ENCODE data around the gene LYPD6B.

Gene LYPD6B

DNA sequence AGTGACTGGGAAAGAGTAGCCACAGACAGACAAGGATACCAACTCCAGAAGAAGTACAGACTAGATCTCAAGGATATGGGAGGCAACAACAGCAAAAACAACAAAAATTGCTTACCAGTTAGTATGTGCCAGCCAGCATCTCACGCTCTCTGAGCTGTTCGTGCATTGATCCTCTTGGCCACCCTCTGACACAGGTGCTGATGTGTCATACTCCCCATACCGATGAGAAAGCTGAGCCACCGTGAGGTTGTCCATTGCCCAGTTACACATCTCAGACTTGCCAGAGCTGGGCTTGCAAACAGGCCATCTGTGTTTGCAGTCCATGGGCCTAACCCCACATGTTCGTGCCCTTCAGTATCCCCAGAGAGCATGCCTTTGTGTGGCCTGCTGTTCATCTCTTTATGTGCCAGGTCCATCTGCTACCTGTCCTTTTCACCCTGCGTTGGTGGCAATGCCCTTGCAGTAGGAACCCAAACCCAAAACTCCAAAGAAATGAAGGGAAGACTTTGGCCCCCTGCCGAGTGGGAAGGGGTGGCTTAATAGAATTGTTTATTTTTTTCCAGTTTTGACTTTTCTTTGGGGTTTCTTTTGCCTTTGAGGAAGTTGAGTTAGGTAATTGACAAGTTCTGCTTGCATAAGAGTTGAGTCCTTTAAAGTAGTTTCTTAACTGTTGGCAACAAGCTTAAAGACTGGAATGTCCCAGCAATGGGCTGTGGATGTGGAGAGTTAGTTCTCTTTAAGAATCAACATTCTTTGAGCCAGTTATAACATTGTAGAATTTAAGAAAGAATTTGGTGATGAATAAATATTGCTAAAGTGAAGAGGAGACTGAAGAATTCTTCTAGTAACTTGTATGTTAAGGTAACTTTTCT is 46.7 kb downstream of the LYPD6B start:
- TF ChIP-seq, protein P1, sequence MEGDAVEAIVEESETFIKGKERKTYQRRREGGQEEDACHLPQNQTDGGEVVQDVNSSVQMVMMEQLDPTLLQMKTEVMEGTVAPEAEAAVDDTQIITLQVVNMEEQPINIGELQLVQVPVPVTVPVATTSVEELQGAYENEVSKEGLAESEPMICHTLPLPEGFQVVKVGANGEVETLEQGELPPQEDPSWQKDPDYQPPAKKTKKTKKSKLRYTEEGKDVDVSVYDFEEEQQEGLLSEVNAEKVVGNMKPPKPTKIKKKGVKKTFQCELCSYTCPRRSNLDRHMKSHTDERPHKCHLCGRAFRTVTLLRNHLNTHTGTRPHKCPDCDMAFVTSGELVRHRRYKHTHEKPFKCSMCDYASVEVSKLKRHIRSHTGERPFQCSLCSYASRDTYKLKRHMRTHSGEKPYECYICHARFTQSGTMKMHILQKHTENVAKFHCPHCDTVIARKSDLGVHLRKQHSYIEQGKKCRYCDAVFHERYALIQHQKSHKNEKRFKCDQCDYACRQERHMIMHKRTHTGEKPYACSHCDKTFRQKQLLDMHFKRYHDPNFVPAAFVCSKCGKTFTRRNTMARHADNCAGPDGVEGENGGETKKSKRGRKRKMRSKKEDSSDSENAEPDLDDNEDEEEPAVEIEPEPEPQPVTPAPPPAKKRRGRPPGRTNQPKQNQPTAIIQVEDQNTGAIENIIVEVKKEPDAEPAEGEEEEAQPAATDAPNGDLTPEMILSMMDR (conservative IDR thresholded peaks at IDR 0.05) = no peak
- H3K27ac ChIP-seq = no peak overlapping the region

DNA sequence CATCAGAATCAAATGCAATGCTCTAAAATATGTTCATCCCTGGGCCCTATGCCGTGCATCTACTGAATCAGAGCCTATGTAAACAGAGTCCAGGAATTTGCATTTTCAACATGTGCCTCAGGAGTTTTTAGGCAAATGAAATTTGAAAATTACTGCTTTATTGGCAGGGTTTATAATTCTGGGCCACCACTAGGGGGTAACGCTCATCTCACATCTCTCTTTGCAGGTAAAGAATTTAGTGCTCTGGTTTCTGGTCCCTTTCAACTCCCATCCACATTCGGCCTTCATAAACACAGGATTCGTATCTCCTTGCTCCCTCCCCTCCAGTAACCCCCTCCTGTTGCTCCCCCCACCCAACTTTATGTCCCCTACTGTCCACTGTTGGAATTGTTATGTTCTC is 49.3 kb downstream of the LYPD6B start:
- no peak overlapping the region for H3K27ac ChIP-seq
- TF ChIP-seq, protein P1 (conservative IDR thresholded peaks at IDR 0.05) = peak; percentile 57

DNA sequence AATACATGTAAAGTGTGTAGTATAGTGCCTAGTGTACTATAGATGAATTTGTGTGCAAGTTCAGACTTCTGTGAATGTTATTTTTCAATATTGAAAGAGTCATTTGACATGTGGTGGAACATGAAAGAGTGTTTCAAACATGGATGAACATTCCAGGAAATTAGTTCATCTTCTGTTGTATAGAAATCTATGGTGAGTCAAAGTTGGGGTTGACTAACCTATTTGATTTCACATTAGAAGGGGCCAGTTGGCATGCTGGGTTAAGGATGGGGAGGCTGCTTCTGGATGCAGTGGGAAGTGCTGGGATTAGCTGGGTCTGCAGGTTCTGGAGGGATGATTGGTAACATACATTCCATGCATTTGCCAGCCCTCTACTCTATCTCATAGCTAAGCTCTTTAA is 50.6 kb downstream of the LYPD6B start:
- H3K27ac ChIP-seq = no peak overlapping the region
- TF ChIP-seq, protein P1 (conservative IDR thresholded peaks at IDR 0.05) = no peak

DNA sequence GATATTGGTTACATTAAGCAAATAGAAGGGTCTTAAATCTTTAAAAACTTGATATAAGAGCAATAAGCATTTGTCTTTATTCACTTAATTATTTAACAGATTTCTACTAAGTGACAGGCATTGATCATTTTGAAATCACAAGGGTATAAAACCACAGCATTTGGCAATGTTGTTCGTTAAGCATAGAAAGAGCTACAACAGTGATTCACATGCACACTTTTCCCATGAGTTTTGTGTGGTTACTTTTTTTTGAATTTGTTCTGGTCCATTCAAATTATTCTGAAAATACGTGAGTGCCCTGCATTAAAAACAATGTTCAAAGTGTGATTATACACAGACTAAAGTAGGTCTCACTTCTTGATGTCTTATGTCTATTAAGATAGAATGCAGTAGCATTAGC is 52.2 kb downstream of the LYPD6B start:
- TF ChIP-seq, protein P1 (conservative IDR thresholded peaks at IDR 0.05) = no peak
- H3K27ac ChIP-seq = no peak overlapping the region

DNA sequence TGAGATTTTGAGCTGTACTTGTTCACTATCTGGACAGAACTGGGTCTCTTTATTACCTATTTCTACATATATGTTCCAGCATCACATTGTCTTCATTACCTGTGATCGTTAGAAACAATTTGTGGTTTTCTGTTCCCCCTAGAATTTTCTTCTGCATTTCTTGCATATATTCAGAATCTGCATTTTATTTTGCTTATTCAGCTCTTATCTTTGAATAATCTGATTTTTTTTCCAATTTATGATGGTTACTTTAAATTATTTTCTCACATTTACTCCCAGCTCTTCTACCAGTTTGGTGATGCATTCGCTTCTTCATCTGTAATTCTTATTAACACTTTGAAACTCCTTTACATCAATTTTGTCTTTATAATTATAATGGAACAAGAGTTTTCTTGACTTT is 55.1 kb downstream of the LYPD6B start:
- TF ChIP-seq, protein P1 (conservative IDR thresholded peaks at IDR 0.05) = no peak
- H3K27ac ChIP-seq = no peak overlapping the region

DNA sequence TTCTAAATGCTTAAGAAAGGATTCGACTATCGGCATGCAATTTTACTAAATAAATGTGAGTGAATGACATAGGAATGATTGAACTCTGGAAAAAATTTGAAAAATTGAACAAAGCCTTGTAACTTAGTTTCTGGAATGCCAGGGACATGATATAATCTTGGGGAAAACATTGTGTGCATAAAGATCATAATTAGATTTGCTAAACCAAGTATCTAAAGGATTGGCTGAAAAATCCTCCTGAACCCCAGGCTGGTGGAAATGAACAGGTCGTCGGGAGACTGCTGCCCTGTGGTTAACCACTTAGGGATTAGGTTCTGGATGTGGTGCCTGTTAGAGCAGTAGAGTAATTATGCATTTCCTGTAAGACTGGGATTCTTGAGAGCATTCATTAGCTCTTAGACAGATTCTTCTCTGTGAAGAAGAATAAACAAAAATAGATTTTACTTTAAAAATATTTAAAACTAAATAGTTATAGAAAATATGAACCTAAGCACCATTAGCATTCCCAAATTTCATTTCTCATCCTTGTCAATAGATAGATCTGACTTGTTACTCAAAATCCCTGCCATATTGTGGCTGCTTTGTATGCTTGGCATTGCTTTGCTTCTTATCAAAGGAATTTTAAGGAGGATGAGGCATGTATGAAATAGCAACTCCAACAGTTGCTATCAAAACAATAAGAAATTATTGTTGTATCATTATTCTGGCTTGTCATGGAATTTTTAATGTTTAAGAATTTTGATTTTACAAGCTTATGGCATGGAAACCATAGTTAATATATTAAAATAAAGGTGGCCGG is 55.9 kb downstream of the LYPD6B start:
- peak overlapping the region; percentile 62; the same call in 1 of the 2 replicates for H3K27ac ChIP-seq
- TF ChIP-seq, protein P1 (conservative IDR thresholded peaks at IDR 0.05) = no peak

DNA sequence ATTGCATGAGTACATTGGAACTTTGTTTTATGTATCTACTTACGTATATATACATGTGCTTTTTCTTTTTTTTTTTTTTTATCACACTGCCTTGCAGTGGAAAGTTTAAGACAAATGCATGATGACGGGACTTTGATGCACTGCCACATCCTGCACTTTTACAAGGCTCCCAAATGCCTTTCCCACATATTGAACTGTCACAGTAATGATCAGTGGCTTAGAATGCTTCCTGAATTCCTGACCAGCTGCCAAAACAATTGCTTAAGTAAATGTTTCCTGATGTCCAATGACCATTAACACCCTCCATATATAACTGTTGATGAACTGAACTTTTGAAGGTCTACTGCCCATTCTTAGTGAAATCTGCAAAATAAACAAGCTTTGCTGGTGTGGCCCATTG is 60.2 kb downstream of the LYPD6B start:
- peak overlapping the region; percentile 12; the same call in 1 of the 2 replicates for H3K27ac ChIP-seq
- TF ChIP-seq, protein P1 (conservative IDR thresholded peaks at IDR 0.05) = no peak

Data from VCaP (cell line).